SKM-1 (cell line): ENCODE measurements around the gene PRRG2.

ENCODE experiments used
- DNase-seq: peaks from one replicate; lab custom pipeline; 2025; ENCODE audit not compliant: unreplicated experiment; lab: John Stamatoyannopoulos, UW

Gene PRRG2

GRCh38 chr19:49585023-49585422 lies 3.9 kb downstream of the PRRG2 start:
- DNase-seq = no peak

- DNase-seq = no peak
These were observed 6.1 kb downstream of the PRRG2 start for GRCh38 chr19:49587227-49587626.

DNA sequence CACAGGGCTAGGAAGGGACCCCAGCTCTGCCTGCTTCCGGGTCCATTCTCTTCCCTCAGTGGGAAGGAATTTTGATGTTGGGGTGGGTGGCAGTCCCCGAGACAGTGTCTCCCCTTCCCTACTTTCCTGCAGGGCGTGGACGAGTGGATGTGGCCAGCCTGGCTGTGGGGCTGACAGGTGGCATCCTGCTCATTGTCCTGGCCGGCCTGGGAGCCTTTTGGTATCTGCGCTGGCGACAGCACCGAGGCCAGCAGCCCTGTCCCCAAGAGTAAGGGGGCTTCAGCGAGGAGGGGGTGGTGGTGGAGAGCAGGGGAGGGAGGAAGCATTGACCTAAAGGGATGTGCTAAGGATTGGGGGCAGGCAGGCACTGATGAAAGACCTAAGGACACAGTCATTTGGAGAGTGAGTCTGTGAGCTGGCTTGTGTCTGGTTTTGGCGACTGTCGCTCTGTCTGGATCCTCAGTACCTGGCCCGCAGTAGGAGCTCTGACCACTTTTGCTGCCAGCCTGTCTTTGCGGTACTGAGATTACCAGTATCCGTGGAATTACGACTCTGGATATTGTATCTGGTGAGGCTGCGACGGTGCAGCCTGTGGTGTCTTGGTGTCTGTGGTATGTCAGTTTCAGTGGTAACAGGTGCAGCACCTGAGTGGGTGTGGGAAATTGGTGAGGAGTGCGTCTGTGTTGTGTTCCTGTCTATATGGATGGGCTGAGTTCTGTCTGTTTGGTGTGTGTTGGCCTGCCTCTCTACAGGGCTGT lies 7.4 kb downstream of the PRRG2 start:
- no peak for DNase-seq

DNA sequence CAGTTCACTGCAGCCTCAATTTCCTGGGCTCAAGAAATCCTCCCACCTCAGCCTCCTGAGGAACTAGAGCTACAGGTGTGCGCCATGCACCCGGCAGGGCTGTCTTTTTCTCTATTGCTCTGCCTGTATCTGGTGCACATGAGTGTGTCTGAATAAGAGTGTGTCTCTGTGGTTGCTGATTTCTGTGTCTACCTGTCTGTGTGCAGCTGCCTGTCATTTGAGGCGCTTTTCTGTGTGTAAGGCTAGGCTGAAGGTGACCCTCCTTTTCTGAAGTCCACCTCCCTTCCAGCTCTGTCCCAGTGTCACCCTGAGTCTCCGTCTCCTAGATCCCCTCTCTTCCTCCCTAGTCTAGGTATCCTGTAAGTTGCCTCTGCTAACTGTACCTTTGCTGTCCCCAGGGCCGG lies 8.4 kb downstream of the PRRG2 start:
- DNase-seq = no peak

- peak; percentile 49 for DNase-seq
These were observed 9.2 kb downstream of the PRRG2 start for GRCh38 chr19:49590071-49590970.

DNA sequence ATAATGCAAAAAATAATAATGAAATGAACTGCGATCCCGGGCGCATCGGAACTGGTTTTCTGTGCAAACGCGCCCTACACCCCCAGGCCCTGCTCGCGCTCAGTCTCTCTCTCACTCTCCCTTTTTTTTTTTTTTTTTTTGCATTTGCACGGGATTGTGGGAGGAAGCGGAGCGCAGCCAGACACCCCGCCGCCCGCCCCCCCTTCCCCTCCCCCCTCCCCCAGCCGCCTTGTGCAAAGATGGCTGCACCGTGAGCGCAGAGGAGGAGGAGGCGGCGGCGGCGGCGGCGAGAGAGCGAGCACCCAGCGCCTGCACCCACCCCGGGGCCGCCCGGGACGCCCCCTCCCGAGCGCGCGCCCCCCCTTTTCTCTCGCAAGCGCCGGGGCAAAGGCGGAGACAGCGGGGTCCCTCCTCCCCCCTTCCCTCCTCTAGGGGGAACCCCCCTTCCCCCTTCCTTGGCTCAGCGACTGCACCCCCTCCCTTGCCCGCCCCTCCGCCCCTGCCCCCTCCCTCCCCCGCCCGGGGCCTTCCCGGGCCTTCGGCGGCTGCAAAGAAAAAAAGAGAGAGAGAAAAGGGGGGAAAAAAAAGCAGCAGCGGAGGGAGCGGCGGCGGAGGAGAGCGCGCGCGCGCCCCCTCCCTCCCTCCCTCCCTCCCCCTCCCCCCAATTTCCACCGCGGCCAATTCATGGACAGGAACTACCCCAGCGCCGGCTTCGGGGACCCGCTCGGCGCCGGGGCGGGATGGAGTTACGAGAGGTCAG lies 10.0 kb downstream of the PRRG2 start, which contains the start of gene PRR12:
Gene PRR12, plus strand, starts transcription at position 212 of the 760 bp plus-strand sequence. Its CDS starts 473 bp downstream, at position 685.
- peak; percentile 7 for DNase-seq

GRCh38 chr19:49591731-49592485 lies 10.8 kb downstream of the PRRG2 start:
- no peak for DNase-seq

DNA sequence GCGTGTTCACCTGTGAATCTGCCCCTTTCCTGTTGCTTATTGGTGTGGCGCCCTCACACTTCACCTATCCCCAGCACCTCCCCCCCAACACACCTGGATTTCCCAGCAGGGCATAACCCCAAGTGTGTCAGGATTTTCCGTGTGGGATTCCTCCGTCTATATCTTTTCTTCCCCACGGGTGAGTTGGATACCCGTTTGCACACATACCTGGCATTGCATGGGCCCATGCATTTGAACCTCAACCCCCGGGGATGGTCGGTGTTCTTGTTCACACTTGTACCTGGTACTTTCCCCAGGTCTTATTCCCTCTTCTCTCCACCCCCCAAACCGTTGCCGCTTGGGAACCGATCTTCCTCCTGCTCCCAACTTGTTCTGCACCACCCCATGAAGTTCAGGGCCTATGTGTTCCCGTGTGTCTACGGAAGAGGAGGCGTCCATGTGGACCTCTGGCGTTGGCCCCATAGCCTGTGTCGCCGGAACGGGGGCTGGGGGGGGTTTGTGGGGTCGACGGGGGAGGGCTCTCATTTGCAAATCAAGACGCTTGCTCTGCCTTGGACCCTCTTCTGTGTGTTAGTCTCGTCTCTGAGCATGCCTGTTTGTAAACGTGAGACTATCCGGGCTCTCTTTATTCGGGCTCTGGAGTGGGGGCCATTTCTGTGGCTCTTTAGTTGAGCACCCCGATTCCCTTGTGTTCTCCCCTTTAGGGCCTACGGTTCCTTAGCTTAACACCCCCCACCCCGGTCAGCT lies 11.5 kb downstream of the PRRG2 start:
- no peak for DNase-seq

DNA sequence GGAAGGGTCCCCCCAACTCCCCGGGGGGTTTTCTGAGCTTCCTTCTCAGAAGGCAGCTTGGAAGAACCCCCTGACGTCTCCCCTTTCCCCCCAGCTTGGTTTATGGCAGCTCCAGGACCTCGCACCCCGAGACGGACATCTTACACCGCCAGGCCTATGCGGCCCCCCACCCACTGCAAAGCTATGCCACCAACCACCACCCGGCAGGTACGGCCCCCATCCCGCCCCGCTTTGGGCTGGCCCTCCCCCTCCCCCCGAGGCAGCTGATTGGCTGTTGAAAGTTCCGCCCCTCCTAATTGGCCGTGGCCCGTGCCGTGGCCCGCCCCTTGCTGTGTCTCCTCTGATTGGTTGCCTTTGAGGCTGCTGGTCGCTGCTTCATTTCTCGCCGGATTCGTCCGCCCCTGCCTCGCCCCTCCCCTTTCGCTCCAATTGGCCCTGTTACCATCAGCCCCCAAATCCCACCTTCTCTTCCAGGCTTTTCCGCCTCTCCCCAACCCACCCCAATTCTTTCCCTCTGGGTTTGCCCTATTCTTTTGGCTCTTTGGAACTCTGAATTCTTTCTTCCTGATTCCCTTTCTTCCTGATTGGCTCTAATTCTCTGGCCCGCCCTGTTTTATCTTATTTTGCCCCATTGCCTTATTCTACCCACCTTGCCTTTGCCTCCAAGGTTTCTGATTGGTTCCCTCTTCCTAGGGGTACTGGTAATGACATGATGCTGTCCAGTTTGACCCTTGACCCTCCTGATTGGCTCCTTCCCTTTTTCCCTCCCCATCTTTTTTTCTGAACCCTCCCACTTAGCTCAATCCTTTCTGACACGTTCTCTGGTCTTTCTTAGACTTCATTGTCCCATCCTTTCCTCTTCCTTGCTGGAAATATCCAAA lies 12.4 kb downstream of the PRRG2 start:
- no peak for DNase-seq

DNA sequence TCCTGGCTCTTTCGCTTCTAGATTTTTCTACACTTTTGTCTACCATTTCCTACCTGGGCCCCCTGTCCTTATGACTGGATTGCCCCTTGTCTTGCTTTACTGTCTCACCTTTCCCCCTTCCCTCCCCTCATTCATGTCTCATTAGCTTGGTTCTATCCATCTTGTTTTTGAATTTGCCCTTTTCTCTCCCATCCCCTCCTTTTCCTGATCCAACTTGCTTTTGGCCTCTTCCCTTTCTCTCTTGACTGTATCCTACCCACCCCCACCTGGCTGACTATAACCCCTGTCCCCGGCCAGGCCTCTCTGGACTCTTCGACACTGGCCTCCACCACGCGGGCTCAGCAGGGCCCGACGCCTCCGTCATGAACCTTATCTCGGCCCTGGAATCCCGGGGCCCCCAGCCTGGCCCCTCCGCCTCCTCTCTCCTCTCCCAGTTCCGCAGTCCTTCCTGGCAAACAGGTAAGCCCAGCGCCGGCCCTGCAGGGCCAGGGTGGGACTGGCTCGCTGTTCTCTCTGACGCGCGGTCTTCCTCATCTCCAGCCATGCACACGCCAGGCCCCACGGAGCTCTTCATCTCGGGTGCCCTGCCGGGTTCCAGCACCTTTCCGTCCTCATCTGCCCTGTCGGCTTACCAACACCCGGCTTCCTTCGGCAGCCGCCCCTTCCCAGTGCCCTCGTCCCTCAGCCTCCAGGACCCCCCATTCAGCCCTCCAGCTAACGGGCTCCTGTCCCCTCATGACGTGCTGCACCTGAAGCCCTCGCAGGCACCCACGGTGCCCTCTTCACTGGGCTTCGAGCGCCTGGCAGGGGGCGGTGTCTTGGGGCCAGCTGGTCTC lies 13.3 kb downstream of the PRRG2 start:
- DNase-seq = no peak

GRCh38 chr19:49594993-49595818 lies 14.1 kb downstream of the PRRG2 start:
- no peak for DNase-seq

DNA sequence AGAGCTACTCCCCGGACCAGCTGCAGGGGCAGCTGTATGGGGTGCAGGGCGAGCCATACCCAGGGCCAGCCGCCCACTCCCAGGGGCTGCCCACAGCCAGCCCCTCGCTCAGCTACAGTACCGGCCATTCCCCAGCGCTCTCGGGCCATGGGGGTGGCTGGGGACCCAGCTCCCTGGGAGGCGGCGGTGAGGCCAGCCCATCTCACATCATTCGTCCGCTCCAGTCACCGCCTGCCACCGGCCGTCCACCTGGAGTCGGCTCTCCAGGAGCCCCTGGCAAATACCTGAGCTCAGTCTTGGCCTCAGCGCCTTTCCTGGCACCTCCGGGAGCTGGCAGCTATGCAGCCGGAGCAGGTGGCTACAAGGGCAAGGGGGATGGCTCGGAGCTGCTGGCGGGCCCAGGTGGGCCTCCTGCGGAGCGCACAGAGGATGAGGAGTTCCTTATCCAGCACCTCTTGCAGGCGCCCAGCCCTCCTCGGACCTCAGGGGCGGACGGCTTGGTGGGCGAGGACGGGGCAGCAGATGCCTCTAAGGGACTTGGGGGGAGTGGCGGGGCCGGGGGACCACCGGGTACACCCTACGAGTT lies 14.8 kb downstream of the PRRG2 start:
- no peak for DNase-seq

DNA sequence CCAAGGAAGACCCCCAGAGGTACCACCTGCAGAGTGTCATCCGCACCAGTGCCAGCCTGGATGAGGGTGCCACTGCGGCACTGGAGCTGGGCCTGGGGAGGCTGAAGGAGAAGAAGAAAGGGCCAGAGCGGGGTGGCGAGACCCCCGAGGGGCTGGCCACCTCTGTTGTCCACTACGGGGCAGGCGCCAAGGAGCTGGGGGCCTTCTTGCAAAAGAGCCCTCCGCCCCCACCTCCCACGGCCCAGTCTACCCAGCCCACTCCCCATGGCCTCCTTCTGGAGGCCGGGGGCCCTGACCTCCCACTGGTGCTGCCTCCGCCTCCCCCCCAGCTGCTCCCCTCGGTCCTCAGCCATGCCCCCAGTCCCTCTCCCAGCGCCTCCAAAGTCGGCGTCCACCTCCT lies 15.3 kb downstream of the PRRG2 start:
- DNase-seq = no peak

DNA sequence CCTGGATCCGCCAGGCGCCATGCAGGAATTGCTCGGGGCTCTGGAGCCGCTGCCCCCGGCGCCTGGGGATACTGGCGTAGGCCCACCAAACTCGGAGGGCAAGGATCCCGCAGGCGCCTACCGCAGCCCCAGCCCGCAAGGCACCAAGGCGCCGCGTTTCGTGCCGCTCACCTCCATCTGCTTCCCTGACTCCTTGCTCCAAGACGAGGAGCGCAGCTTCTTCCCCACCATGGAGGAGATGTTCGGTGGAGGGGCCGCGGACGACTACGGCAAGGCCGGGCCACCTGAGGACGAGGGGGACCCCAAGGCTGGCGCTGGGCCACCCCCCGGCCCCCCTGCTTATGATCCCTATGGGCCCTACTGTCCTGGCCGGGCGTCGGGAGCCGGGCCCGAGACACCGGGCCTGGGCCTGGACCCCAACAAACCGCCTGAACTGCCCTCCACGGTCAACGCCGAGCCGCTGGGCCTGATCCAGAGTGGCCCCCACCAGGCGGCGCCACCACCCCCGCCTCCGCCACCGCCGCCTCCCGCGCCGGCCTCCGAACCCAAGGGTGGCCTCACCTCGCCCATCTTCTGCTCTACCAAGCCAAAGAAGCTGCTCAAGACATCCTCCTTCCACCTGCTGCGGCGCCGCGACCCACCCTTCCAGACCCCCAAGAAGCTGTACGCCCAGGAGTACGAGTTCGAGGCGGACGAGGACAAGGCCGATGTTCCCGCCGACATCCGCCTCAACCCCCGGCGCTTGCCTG lies 16.0 kb downstream of the PRRG2 start:
- no peak for DNase-seq

- DNase-seq = no peak
These were observed 16.5 kb downstream of the PRRG2 start for GRCh38 chr19:49597703-49597974.
